ENCODE measurements around the gene IRF7.
A peak's percentile ranks its signal among the peaks of the same experiment; 100 is the strongest.
"Not testable (repeated sequence)": the region's sequence is repeated elsewhere in the genome, so short reads cannot be mapped to it uniquely, and the experiment has no call there.

Gene IRF7

GRCh38 chr11:615504-616319 lies at the start of gene IRF7:
IRF7 (minus strand) TSS chr11:615950; CDS start chr11:615364, 586 bp downstream.
- DNase-seq: peak; percentile 89

- DNase-seq: no peak
Measured at GRCh38 chr11:665062-665703, 49.4 kb upstream of the IRF7 start.

- peak; percentile 42 for DNase-seq
Measured at GRCh38 chr11:662689-663274, 47.0 kb upstream of the IRF7 start.

GRCh38 chr11:660681-661444 lies 45.1 kb upstream of the IRF7 start:
- DNase-seq: no peak

GRCh38 chr11:660281-660680 lies 44.5 kb upstream of the IRF7 start:
- no peak for DNase-seq

- DNase-seq: no peak
Measured at GRCh38 chr11:659532-660085, 43.9 kb upstream of the IRF7 start.

- no peak for DNase-seq
Measured at GRCh38 chr11:657691-658126, 42.0 kb upstream of the IRF7 start.

GRCh38 chr11:656866-657265 lies 41.1 kb upstream of the IRF7 start:
- DNase-seq: no peak

- no peak for DNase-seq
Measured at GRCh38 chr11:656426-656825, 40.7 kb upstream of the IRF7 start.

GRCh38 chr11:655036-655726 lies 39.4 kb upstream of the IRF7 start:
- DNase-seq: no peak

GRCh38 chr11:654444-654843 lies 38.7 kb upstream of the IRF7 start:
- not testable (repeated sequence) for DNase-seq

GRCh38 chr11:653837-654236 lies 38.1 kb upstream of the IRF7 start:
- no peak for DNase-seq

GRCh38 chr11:653136-653535 lies 37.4 kb upstream of the IRF7 start:
- not testable (repeated sequence) for DNase-seq

GRCh38 chr11:650482-650881 lies 34.7 kb upstream of the IRF7 start:
- no peak for DNase-seq

- not testable (repeated sequence) for DNase-seq
Measured at GRCh38 chr11:647672-648158, 32.0 kb upstream of the IRF7 start.

- DNase-seq: no peak
Measured at GRCh38 chr11:646214-646613, 30.5 kb upstream of the IRF7 start.

GRCh38 chr11:645536-645935 lies 29.8 kb upstream of the IRF7 start:
- DNase-seq: no peak

GRCh38 chr11:643849-644738 lies 28.3 kb upstream of the IRF7 start:
- DNase-seq: no peak

- DNase-seq: no peak
Measured at GRCh38 chr11:643366-643765, 27.6 kb upstream of the IRF7 start.

- no peak for DNase-seq
Measured at GRCh38 chr11:641806-642370, 26.1 kb upstream of the IRF7 start.
